Stimulated activated naive CD8-positive, alpha-beta T cell treated with anti-CD3 and anti-CD28 coated beads, Interleukin-15, amount 100 ng/mL, for 72 hours (primary cell): ENCODE measurements around the gene MYZAP.

Experiments
- ATAC-seq: fragments of 150-1000 bp; cut with Tn5 transposase; 2 replicates; pipeline ENCODE4 v1.10.0; 2021; ENCODE audit warnings: mild to moderate bottlenecking, moderate library complexity
- DNase-seq, 2 donors: peaks; one replicate each; pipeline ENCODE4 v3.0.0; 2021 to 2022
- H3K27ac Mint-ChIP-seq, 2 donors: one replicate each; pipeline ENCODE4 v1.8.0; 2022; ENCODE audit warnings: mild to moderate bottlenecking in 2 of 2, mixed read lengths in 2 of 2, moderate library complexity in 2 of 2
- H3K27me3 Mint-ChIP-seq: one replicate; pipeline ENCODE4 v1.8.0; 2022; ENCODE audit warnings: mixed read lengths
- H3K4me1 Mint-ChIP-seq: one replicate; pipeline ENCODE4 v1.8.0; 2022; ENCODE audit warnings: mild to moderate bottlenecking, mixed read lengths
- H3K4me3 Mint-ChIP-seq, 2 donors: one replicate each; pipeline ENCODE4 v1.8.0; 2022; ENCODE audit warnings: mild to moderate bottlenecking in 2 of 2, mixed read lengths in 2 of 2, moderate library complexity in 1 of 2
- H3K9me3 Mint-ChIP-seq, 2 donors: one replicate each; pipeline ENCODE4 v1.8.0; 2022; ENCODE audit warnings: mixed read lengths in 2 of 2

MYZAP gene

GRCh38 chr15:57698991-57699390, 107.3 kb downstream of the MYZAP start:
- Mint-ChIP-seq H3K27ac (no peak overlapping the region), H3K27me3 (no peaks in the 10 kb centered on the region), H3K4me1 (peaks cover 13% of the 10 kb centered on the region), H3K9me3 (no peaks in the 10 kb centered on the region), H3K4me3 (no peak overlapping the region)
- no peak for DNase-seq
- ATAC-seq = no peak

GRCh38 chr15:57703387-57703786, 111.7 kb downstream of the MYZAP start:
- ATAC-seq = no peak
- DNase-seq = no peak
- H3K4me3 Mint-ChIP-seq = no peak overlapping the region
- H3K27me3 Mint-ChIP-seq = no peaks in the 10 kb centered on the region
- H3K4me1 Mint-ChIP-seq = peaks cover 44% of the 10 kb centered on the region
- peaks cover 0 to 4% of the 10 kb centered on the region in 2 donors for H3K9me3 Mint-ChIP-seq
- H3K27ac Mint-ChIP-seq = peak overlapping the region in 1 of 2 donors; percentile 95

- Mint-ChIP-seq H3K4me3 (no peak overlapping the region), H3K27ac (peak overlapping the region in 1 of 2 donors; percentile 42), H3K9me3 (peaks cover 0 to 4% of the 10 kb centered on the region in 2 donors), H3K27me3 (no peaks in the 10 kb centered on the region), H3K4me1 (peaks cover 55% of the 10 kb centered on the region)
- ATAC-seq (no peak), DNase-seq (no peak)
Measured at GRCh38 chr15:57704441-57704840, 112.7 kb downstream of the MYZAP start.

GRCh38 chr15:57705746-57706404, 114.2 kb downstream of the MYZAP start:
- Mint-ChIP-seq H3K4me3 (peak overlapping the region; percentile 80 to 96), H3K4me1 (peaks cover 69% of the 10 kb centered on the region), H3K27ac (peak overlapping the region; percentile 96 to 99), H3K27me3 (no peaks in the 10 kb centered on the region), H3K9me3 (peaks cover 0 to 4% of the 10 kb centered on the region in 2 donors)
- peak; percentile 2 for ATAC-seq
- no peak for DNase-seq

GRCh38 chr15:57706405-57707209, 114.9 kb downstream of the MYZAP start, which contains the start of gene POLR2M:
Gene POLR2M, plus strand, starts transcription at chr15:57706714. Its CDS starts 129 bp downstream, at chr15:57706843.
- ATAC-seq = peak; percentile 99
- peak; percentile 84 to 94 for DNase-seq
- peak within 1 kb of the TSS; percentile 80 to 96 for H3K4me3 Mint-ChIP-seq
- H3K27me3 Mint-ChIP-seq = no peaks in the 10 kb centered on the region
- peak within 1 kb of the TSS; percentile 96 to 99 for H3K27ac Mint-ChIP-seq
- H3K9me3 Mint-ChIP-seq = peaks cover 0 to 4% of the 10 kb centered on the region in 2 donors
- H3K4me1 Mint-ChIP-seq = peaks cover 76% of the 10 kb centered on the region

GRCh38 chr15:57708047-57708446, 116.3 kb downstream of the MYZAP start:
- Mint-ChIP-seq H3K9me3 (peaks cover 0 to 4% of the 10 kb centered on the region in 2 donors), H3K4me3 (peak overlapping the region; percentile 80 to 96), H3K4me1 (peaks cover 84% of the 10 kb centered on the region), H3K27ac (peak overlapping the region; percentile 96 to 99), H3K27me3 (no peaks in the 10 kb centered on the region)
- DNase-seq (no peak), ATAC-seq (no peak)

GRCh38 chr15:57718309-57718708, 126.6 kb downstream of the MYZAP start:
- no peak overlapping the region for H3K4me3 Mint-ChIP-seq
- peaks cover 0 to 6% of the 10 kb centered on the region in 2 donors for H3K9me3 Mint-ChIP-seq
- no peak for ATAC-seq
- no peaks in the 10 kb centered on the region for H3K27me3 Mint-ChIP-seq
- H3K4me1 Mint-ChIP-seq = peaks cover 7% of the 10 kb centered on the region
- no peak for DNase-seq
- peak overlapping the region in 1 of 2 donors; percentile 42 for H3K27ac Mint-ChIP-seq

GRCh38 chr15:57720867-57721266, 129.2 kb downstream of the MYZAP start:
- Mint-ChIP-seq H3K27ac (no peak overlapping the region), H3K27me3 (no peaks in the 10 kb centered on the region), H3K4me1 (no peaks in the 10 kb centered on the region), H3K4me3 (no peak overlapping the region), H3K9me3 (peaks cover 0 to 11% of the 10 kb centered on the region in 2 donors)
- no peak for ATAC-seq
- no peak for DNase-seq

- H3K4me3 Mint-ChIP-seq = no peak overlapping the region
- no peaks in the 10 kb centered on the region for H3K4me1 Mint-ChIP-seq
- no peak for ATAC-seq
- no peak overlapping the region for H3K27ac Mint-ChIP-seq
- no peak for DNase-seq
- H3K27me3 Mint-ChIP-seq = no peaks in the 10 kb centered on the region
- peaks cover 0 to 5% of the 10 kb centered on the region in 2 donors for H3K9me3 Mint-ChIP-seq
Measured at GRCh38 chr15:57726411-57726810, 134.7 kb downstream of the MYZAP start.

GRCh38 chr15:57727031-57727430, 135.3 kb downstream of the MYZAP start:
- no peaks in the 10 kb centered on the region for H3K4me1 Mint-ChIP-seq
- no peak overlapping the region for H3K27ac Mint-ChIP-seq
- no peak for ATAC-seq
- no peak overlapping the region for H3K4me3 Mint-ChIP-seq
- H3K9me3 Mint-ChIP-seq = peaks cover 0 to 5% of the 10 kb centered on the region in 2 donors
- no peak for DNase-seq
- H3K27me3 Mint-ChIP-seq = no peaks in the 10 kb centered on the region

GRCh38 chr15:57728436-57728835, 136.7 kb downstream of the MYZAP start:
- H3K27ac Mint-ChIP-seq = peak overlapping the region in 1 of 2 donors; percentile 42
- DNase-seq = no peak
- H3K9me3 Mint-ChIP-seq = peaks cover 0 to 5% of the 10 kb centered on the region in 2 donors
- ATAC-seq = no peak
- H3K4me3 Mint-ChIP-seq = no peak overlapping the region
- no peaks in the 10 kb centered on the region for H3K27me3 Mint-ChIP-seq
- H3K4me1 Mint-ChIP-seq = no peaks in the 10 kb centered on the region

- DNase-seq = no peak
Measured at GRCh38 chr15:57730876-57731275, 139.2 kb downstream of the MYZAP start.

GRCh38 chr15:57731530-57732103, 139.9 kb downstream of the MYZAP start:
- no peak overlapping the region for H3K27ac Mint-ChIP-seq
- H3K4me3 Mint-ChIP-seq = no peak overlapping the region
- DNase-seq = no peak
- H3K4me1 Mint-ChIP-seq = no peaks in the 10 kb centered on the region
- no peaks in the 10 kb centered on the region for H3K27me3 Mint-ChIP-seq
- H3K9me3 Mint-ChIP-seq = no peaks in the 10 kb centered on the region
- no peak for ATAC-seq

More at GRCh38 chr15:57730876-57731275, 139.2 kb downstream of the MYZAP start:
- H3K4me3 Mint-ChIP-seq = no peak overlapping the region
- no peaks in the 10 kb centered on the region for H3K4me1 Mint-ChIP-seq
- no peak overlapping the region for H3K27ac Mint-ChIP-seq
- no peaks in the 10 kb centered on the region for H3K9me3 Mint-ChIP-seq
- no peaks in the 10 kb centered on the region for H3K27me3 Mint-ChIP-seq
- no peak for ATAC-seq

- Mint-ChIP-seq H3K4me3 (no peak overlapping the region), H3K4me1 (peaks cover 4% of the 10 kb centered on the region), H3K9me3 (no peaks in the 10 kb centered on the region), H3K27ac (no peak overlapping the region), H3K27me3 (no peaks in the 10 kb centered on the region)
- no peak for ATAC-seq
- peak; percentile 21 to 29 for DNase-seq
Measured at GRCh38 chr15:57732526-57733331, 141.0 kb downstream of the MYZAP start.

GRCh38 chr15:57734860-57735259, 143.2 kb downstream of the MYZAP start:
- Mint-ChIP-seq H3K4me3 (no peak overlapping the region), H3K9me3 (no peaks in the 10 kb centered on the region), H3K27ac (no peak overlapping the region), H3K27me3 (no peaks in the 10 kb centered on the region), H3K4me1 (peaks cover 5% of the 10 kb centered on the region)
- DNase-seq = no peak
- no peak for ATAC-seq
